Frontal cortex (tissue), 4 donors: ENCODE results near the gene MAP7D2. TPM values are rescaled to one million over a fixed set of nuclear protein-coding genes. Genes with fewer than 3 reads are reported as not detected.
A peak's percentile ranks its signal among the peaks of the same experiment; 100 is the strongest.

Experiments used
- DNase-seq, 2 donors: peaks; one replicate each; pipeline ENCODE4 v3.0.0; 2012; ENCODE audit warnings: low spot score in 2 of 2
- FAIRE-seq: peaks from 2 replicates; lab custom pipeline; 2012; peaks lifted over from hg19 to GRCh38; lab: Jason Lieb, UNC
- total RNA-seq: library from RNA; depleted of rRNA; stranded (reverse); fragments of >200 nt; gene quantifications from one replicate; pipeline ENCODE4 v1.2.3, GENCODE V29; 2014
- donor health status: control.
- donor health status: control.
- donor health status: control.

The MAP7D2 gene
- total RNA-seq, 1 donor from 2014 or later, result 11.4 TPM

- FAIRE-seq (no peak), DNase-seq (no peak)
Observed at GRCh38 chrX:20118065-20118824, 1.5 kb upstream of the MAP7D2 start.

DNA sequence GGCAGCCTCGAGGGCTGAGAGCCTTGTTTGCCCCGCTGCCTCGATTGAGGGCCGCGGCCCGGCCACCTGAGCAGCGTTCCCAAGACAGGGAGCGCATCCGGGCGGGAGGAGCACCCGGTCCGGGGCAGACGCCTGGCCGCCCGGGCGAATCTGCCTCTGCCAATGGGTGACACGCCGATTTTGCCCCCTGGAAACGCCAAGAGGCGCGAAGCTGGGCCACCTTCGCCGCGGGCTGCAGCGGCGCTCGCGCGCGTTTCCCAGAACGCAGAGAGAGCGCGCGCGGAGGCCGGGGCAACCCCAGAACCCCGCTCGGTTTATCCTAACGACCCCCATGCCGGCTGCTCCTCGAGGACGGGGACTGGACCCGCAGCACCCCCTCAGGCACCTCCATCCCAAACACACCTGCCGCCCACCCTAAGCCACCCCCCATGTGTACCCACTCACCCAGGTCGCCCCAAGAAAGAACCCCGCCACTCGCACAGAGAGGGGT is 575 bp downstream of the MAP7D2 start:
- no peak for DNase-seq
- no peak for FAIRE-seq

- FAIRE-seq, result no peak
- no peak for DNase-seq
Observed at GRCh38 chrX:20112022-20112774, 4.5 kb downstream of the MAP7D2 start.

GRCh38 chrX:20111271-20111670 is 5.4 kb downstream of the MAP7D2 start:
- no peak for FAIRE-seq
- no peak for DNase-seq

- FAIRE-seq, result no peak
Observed at GRCh38 chrX:20101934-20102581, 14.6 kb downstream of the MAP7D2 start.

GRCh38 chrX:20091499-20091898 is 25.2 kb downstream of the MAP7D2 start:
- DNase-seq (no peak), FAIRE-seq (no peak)

More at GRCh38 chrX:20101934-20102581, 14.6 kb downstream of the MAP7D2 start:
- DNase-seq, result no peak

DNA sequence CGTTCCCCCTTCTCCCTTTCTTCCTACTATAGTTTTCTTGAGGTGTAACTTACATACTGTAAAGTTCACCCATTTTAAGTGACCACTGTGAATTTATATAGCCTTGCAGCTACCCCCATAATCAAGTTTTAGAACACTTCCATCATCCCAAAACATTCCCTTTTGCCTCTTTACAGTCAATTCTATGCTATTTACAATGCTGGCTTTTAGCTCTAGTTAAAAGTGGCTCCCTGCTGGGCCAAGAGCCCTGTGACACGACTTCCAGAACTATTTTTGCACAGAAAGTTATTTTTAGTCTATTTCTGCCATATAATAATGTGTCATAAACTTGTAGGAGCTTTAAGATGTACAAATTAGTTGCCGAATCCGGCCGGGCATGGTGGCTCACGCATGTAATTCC is 26.9 kb downstream of the MAP7D2 start:
- FAIRE-seq (no peak), DNase-seq (no peak)

DNA sequence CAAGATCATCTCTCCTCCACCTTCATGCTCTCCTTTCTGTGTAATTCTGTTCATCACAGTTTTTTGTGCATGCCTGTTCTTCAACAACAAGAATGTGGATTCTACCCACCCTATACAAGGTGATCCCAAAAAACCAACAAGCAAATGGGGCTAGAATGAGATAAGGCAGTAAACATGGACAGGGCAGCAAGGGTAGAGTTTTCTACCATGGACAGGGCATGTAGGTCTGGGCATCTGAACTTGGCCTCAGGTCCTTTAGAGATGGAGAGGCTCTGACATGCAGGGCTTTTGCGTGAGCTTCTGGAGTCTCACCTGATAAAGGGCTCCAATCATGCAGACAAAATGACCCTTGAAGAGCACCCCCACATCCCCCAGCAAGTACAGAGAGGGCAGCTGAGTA is 36.4 kb downstream of the MAP7D2 start:
- FAIRE-seq (no peak), DNase-seq (no peak)

DNA sequence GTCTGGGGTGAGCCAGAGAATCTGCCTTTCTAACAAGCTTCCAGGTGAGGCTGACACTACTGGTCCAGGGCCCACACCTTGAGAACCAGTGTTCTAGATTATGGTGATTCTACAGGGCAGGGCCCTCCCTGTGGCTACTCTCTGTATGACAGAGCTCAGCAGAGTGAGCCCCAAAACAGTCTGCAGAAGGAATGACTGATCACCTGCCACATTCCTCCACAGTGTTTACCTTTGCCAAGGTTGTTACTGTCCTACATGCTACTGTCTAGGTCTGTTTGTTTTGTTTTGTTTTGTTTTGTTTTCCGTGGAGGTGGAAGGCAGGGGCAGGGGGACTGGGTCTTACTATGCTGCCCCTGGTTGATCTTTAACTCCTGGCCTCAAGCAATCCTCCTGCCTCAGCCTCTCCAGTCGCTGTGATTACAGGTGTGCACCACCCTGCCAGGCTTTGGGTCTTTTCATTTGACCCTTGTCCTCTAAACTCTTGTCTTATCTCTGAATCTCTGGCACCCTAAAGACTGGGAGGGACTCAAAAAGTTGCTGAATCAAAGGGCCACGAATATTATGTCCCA is 45.1 kb downstream of the MAP7D2 start:
- no peak for DNase-seq
- no peak for FAIRE-seq

GRCh38 chrX:20067709-20068561 is 48.8 kb downstream of the MAP7D2 start:
- FAIRE-seq, result no peak
- DNase-seq, result peak; percentile 5 to 36

GRCh38 chrX:20066968-20067708 is 49.6 kb downstream of the MAP7D2 start:
- no peak for FAIRE-seq
- DNase-seq, result peak in 1 of 2 donors; percentile 17

GRCh38 chrX:20063716-20064351 is 52.9 kb downstream of the MAP7D2 start:
- no peak for DNase-seq
- FAIRE-seq, result no peak

GRCh38 chrX:20063153-20063552 is 53.6 kb downstream of the MAP7D2 start:
- no peak for FAIRE-seq

GRCh38 chrX:20061855-20062254 is 54.9 kb downstream of the MAP7D2 start:
- no peak for DNase-seq
- FAIRE-seq, result no peak

More at GRCh38 chrX:20063153-20063552, 53.6 kb downstream of the MAP7D2 start:
- no peak for DNase-seq

DNA sequence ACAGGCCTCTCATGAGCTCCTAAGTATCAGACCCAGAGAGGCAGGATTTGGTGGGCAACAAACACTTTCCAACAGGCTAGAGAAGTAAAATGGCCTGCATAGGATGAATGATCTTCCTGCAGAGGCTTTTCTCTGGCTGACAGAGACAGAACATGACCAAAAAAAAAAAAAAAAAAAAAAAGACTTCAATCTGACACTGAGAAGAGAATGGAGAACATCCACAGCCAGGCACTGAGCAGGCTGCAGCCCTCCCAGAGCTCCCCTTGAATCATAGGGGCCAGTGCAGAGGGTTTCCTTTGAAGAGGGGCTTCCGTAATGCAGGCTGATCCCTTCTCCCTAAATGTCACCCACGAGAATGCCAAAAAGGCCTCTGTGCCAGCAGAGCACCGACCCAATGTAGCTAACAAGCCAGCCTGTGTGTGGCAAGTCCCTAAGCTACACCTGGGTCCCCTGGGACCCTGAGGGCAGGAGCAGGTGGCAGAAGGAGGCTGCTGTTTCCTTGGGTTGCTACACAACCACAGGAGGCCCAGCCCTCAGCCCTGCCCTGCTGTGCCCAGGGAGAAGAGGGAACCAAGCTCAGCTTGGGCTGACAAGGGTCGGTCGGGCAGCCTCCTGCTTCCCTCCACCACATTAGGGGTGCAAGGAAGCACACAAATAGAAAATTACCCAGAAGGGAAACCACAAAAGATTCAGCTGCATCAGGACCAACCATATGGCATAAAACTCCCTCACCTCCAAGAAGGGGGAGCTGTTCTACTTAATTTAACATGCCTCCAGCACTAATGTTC is 55.6 kb downstream of the MAP7D2 start:
- no peak for FAIRE-seq
- DNase-seq, result no peak

DNA sequence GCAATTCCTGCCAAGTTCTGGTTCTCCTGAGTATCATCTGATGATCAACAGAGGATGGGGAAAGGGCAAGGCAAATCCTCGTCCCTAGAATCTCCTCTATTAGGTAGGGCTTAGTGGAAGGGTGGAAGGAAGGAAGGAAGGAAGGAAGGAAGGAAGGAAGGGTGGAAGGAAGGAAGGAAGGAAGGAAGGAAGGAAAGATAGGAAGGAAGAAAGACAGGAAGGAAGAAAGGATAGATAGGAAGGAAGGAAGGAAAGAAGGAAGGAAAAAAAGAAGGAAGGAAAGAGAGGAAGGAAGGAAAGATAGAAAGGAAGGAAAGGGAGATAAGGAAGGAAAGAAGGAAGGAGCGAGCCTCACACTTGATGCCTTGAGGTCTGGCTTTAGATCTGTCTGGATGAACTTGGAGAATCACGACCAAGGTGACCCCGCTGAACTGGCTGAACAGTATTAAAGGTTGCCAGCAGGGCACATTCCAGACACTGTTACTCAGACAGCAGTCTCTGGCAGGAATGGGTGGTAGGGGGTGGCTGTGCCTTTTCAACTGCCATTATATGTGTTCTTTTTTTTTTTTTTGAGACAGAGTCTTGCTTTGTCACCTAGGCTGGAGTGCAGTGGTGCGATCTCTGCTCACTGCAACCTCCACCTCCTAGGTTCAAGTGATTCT is 57.1 kb downstream of the MAP7D2 start:
- FAIRE-seq, result no peak

GRCh38 chrX:20057479-20057878 is 59.2 kb downstream of the MAP7D2 start:
- DNase-seq, result no peak
- no peak for FAIRE-seq

More for the DNA sequence above, 57.1 kb downstream of the MAP7D2 start:
- DNase-seq, result no peak
